COR-L47 (cell line): ENCODE results near the gene PRDM13.
"Not testable (repeated sequence)": the region's sequence is repeated elsewhere in the genome, so short reads cannot be mapped to it uniquely, and the experiment has no call there.

ENCODE experiments used
- DNase-seq: peaks from one replicate; lab custom pipeline; 2025; lab: John Stamatoyannopoulos, UW

PRDM13 gene

GRCh38 chr6:99629293-99629692 lies 22.7 kb downstream of the PRDM13 start:
- no peak for DNase-seq

DNA sequence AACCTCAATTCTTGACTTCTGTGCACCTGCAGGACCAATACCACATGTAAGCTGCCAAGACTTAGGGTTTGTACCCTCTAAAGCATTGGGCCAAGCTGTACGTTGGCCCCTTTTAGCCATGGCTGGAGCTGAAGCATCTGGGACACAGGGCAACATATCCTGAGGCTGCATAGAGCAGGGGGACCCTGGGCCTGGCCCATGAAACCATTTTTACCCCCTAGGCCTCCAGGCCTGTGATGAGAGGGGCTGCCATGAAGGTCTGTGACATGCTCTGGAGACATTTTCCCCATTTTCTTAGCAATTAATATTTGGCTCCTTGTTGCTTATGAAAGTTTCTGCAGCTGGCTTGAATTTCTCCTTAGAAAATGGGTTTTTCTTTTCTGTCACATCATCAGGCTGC lies 31.0 kb downstream of the PRDM13 start:
- no peak for DNase-seq

DNA sequence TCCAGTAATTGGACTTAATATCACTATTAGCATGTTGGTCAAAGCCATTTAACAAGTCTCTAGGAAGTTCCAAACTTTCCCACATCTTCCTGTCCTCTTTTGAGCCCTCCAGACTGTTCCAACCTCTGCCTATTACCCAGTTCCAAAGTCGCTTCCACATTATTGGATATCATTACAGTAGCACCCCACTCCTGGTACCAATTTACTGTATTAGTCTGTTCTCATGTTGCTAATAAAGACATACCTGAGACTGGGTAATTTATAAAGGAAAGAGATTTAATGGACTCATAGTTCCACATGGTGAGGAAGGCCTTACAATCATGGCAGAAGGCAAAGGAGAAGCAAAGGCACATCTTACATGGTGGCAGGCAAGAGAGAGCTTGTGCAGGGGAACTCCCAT lies 31.7 kb downstream of the PRDM13 start:
- not testable (repeated sequence) for DNase-seq

DNA sequence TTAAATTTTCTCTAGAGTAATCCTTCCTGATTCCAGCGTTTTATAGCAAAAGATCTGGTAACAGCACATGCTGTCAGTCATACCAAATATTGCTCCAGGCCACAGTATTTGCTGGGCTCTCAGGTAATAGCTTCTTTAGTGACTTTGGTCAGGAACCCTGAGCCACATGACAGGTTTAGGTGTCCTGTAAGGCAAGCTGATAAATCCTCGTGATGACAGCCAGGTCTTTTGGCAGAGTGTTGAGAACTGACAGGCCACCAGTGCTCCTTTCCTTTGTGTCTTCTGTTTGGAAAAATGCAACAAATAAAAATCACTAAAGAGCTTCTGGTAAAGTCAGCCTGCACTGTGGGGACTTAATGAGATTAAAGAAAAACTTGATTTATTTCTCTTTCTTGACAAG lies 34.6 kb downstream of the PRDM13 start:
- no peak for DNase-seq

GRCh38 chr6:99645986-99646385 lies 39.4 kb downstream of the PRDM13 start:
- no peak for DNase-seq

DNA sequence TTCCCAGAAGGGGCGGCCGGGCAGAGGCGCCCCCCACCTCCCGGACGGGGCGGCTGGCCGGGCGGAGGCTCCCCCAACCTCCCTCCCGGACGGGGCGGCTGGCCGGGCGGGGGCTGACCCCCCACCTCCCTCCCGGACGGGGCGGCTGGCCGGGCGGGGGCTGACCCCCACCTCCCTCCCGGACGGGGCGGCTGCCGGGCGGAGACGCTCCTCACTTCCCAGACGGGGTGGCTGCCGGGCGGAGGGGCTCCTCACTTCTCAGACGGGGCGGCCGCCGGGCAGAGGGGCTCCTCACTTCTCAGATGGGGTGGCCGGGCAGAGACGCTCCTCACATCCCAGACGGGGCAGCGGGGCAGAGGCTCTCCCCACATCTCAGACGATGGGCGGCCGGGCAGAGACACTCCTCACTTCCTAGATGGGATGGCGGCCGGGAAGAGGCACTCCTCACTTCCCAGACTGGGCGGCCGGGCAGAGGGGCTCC lies 43.5 kb downstream of the PRDM13 start:
- DNase-seq = not testable (repeated sequence)

- no peak for DNase-seq
Observed at GRCh38 chr6:99660206-99660605, 53.6 kb downstream of the PRDM13 start.

GRCh38 chr6:99661870-99662269 lies 55.2 kb downstream of the PRDM13 start:
- DNase-seq = no peak

DNA sequence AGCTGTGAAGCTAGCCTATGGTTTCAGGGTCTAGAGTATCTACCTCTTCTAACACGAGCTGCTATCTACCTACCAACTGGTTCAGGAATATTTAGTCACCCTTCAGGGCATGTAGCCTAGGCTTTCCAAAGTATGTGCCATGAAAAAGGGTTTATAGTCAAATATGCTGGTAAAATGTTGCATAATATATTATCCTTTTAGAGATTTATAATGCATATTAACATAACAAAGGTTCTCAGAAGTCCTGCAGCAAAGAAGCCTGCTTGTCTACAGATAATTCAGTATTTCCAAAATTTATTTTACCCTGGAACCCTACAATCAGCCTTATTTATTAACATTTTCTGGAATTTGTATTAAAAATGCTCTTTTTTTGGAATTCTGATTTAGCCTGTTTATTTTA lies 56.0 kb downstream of the PRDM13 start:
- DNase-seq = no peak
